B cell (primary cell): ENCODE measurements around the gene NDUFV2.
"Not testable (repeated sequence)": the region's sequence is repeated elsewhere in the genome, so short reads cannot be mapped to it uniquely, and the experiment has no call there.

Experiments used
- EZH2 ChIP-seq: IDR thresholded peaks from 2 replicates; pipeline ENCODE4 v1.6.1; 2012; ENCODE audit warnings: borderline replicate concordance, low read depth, mild to moderate bottlenecking, moderate library complexity, low read length; ENCODE audit not compliant: insufficient read depth, poor library complexity, severe bottlenecking
- TF ChIP-seq, protein P1 (sequence below): fragments of 200-600 bp; IDR thresholded peaks from one replicate; pipeline ENCODE4 v1.8.0; 2022; ENCODE audit warnings: antibody characterized with exemption, mild to moderate bottlenecking

DNA sequence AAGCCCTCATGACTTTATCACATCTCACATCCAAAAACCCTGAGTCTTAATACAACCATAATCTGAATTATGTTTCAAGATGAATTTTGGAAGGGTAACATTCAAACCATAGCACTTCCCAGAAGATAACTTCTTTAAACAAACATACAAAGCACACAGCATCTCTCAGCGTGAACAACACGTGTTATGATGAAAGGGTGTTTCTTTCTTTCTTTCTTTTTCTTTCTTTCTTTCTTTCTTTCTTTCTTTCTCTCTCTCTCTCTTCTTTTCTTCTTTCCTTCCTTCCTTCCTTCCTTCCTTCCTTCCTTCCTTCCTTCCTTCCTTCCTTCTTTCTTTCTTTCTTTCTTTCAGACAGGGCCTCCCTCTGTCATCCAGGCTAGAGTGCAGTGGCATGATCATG, 13.8 kb upstream of the NDUFV2 start:
- TF ChIP-seq, protein P1, sequence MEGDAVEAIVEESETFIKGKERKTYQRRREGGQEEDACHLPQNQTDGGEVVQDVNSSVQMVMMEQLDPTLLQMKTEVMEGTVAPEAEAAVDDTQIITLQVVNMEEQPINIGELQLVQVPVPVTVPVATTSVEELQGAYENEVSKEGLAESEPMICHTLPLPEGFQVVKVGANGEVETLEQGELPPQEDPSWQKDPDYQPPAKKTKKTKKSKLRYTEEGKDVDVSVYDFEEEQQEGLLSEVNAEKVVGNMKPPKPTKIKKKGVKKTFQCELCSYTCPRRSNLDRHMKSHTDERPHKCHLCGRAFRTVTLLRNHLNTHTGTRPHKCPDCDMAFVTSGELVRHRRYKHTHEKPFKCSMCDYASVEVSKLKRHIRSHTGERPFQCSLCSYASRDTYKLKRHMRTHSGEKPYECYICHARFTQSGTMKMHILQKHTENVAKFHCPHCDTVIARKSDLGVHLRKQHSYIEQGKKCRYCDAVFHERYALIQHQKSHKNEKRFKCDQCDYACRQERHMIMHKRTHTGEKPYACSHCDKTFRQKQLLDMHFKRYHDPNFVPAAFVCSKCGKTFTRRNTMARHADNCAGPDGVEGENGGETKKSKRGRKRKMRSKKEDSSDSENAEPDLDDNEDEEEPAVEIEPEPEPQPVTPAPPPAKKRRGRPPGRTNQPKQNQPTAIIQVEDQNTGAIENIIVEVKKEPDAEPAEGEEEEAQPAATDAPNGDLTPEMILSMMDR, result not testable (repeated sequence)
- TF ChIP-seq EZH2, result not testable (repeated sequence)
